IgD-negative memory B cell (primary cell): ENCODE results near the gene TRMT11. TPM values are rescaled to one million over a fixed set of nuclear protein-coding genes. Genes with fewer than 3 reads are reported as not detected.

Source experiments
- polyA plus RNA-seq: library from polyadenylated mRNA; unstranded; fragments of 300-500 nt; fragmentation: Illumina TruSeq; gene quantifications from one replicate; pipeline ENCODE4 v1.2.3, GENCODE V29; 2021

TRMT11 gene
- polyA plus RNA-seq, 1 donor from 2014 or later = 10.0 TPM

Other genes starting within 250 kb of the TRMT11 start
- 0.30 TPM for gene HEY2, start 236.9 kb upstream of the TRMT11 start, polyA plus RNA-seq
- gene NCOA7, start 195.6 kb upstream of the TRMT11 start, polyA plus RNA-seq = 35.6 TPM
- gene HINT3, start 29.8 kb upstream of the TRMT11 start, polyA plus RNA-seq = 13.3 TPM